H1 (cell line): Measurements from ENCODE around the gene HSD11B1L. TPM values are rescaled to one million over a fixed set of nuclear protein-coding genes. Genes with fewer than 3 reads are reported as not detected.

Source experiments
- BCL11A ChIP-seq, 2 experiments: IDR thresholded peaks; one replicate each; pipeline ENCODE4 v1.6.1; 2011; ENCODE audit warnings: low read depth in 2 of 2, low read length in 2 of 2, mild to moderate bottlenecking in 2 of 2
- CBX5 ChIP-seq: fragments of 300-800, 300-1000 bp; sonication (generic); IDR thresholded peaks from 2 replicates; pipeline ENCODE4 v1.7.1; 2016; ENCODE audit warnings: antibody characterized with exemption, low read length, low read depth
- EP300 ChIP-seq, 2 experiments: IDR thresholded peaks; 1 replicate in 1 of 2; 2 replicates in 1 of 2; pipeline ENCODE4 v1.6.1; 2011 to 2012; ENCODE audit warnings: low read depth in 2 of 2, low read length in 2 of 2, mild to moderate bottlenecking in 2 of 2, borderline replicate concordance in 1 of 2, inconsistent platforms in 1 of 2, moderate library complexity in 1 of 2
- EZH2 ChIP-seq: fragments of 200-600 bp; sonication (generic); IDR thresholded peaks from 2 replicates; pipeline ENCODE4 v1.7.1; 2012; ENCODE audit warnings: low read depth, mild to moderate bottlenecking, moderate library complexity, low read length, inconsistent platforms; ENCODE audit not compliant: severe bottlenecking
- FOSL1 ChIP-seq: IDR thresholded peaks from 2 replicates; pipeline ENCODE4 v1.6.1; 2011; ENCODE audit warnings: mild to moderate bottlenecking, low read depth, low read length, moderate library complexity; ENCODE audit not compliant: insufficient read depth
- KDM1A ChIP-seq: fragments of 200-600, 300-600 bp; sonication (generic); IDR thresholded peaks from 2 replicates; pipeline ENCODE4 v1.7.1; 2016; ENCODE audit warnings: mild to moderate bottlenecking, low read length, borderline replicate concordance
- MAFK ChIP-seq: IDR thresholded peaks from 2 replicates; pipeline ENCODE4 v1.6.1; 2012; ENCODE audit warnings: low read depth, mild to moderate bottlenecking, improper control_type of control experiment, low read length
- NRF1 ChIP-seq: IDR thresholded peaks from 2 replicates; pipeline ENCODE4 v1.6.1; 2011; ENCODE audit warnings: mild to moderate bottlenecking, low read depth, low read length, improper control_type of control experiment
- SP4 ChIP-seq: IDR thresholded peaks from 2 replicates; pipeline ENCODE4 v1.6.1; 2012; ENCODE audit warnings: low read length, inconsistent platforms
- TAF1 ChIP-seq: IDR thresholded peaks from 2 replicates; pipeline ENCODE4 v1.6.1; 2011; ENCODE audit warnings: mild to moderate bottlenecking, low read depth, low read length
- TAF7 ChIP-seq: optimal IDR thresholded peaks from 2 replicates; pipeline ENCODE3; 2011; ENCODE audit warnings: low read depth, mild to moderate bottlenecking, inconsistent platforms, low read length, moderate library complexity, borderline replicate concordance
- TCF12 ChIP-seq: IDR thresholded peaks from 2 replicates; pipeline ENCODE4 v1.6.1; 2011; ENCODE audit warnings: low read depth, mild to moderate bottlenecking, low read length
- TEAD4 ChIP-seq: IDR thresholded peaks from 2 replicates; pipeline ENCODE4 v1.6.1; 2012; ENCODE audit warnings: low read depth, low read length, inconsistent platforms, mixed read lengths
- polyA plus RNA-seq, 7 experiments: library from polyadenylated mRNA; depleted of rRNA in 3 of 7; stranded (reverse) in 5 of 7; unstranded in 2 of 7; fragments of >200 nt in 5 of 7; fragments of 200-250 nt in 2 of 7; gene quantifications; 1 replicate in 5 of 7; 2 replicates in 1 of 7; 4 replicates in 1 of 7; pipeline versions ENCODE4 v1.2.1 to v1.2.3, GENCODE V29; 2011 to 2013; ENCODE audit warnings: missing spikeins in 2 of 7, mixed read lengths in 2 of 7
- total RNA-seq: library from RNA; stranded (reverse); fragmentation: NEBNext Ultra II Directional; extraction: Animal tissue kit (Norgen Biotek cat#: 25700); gene quantifications from 2 replicates; pipeline ENCODE4 v1.2.1, GENCODE V29; 2021
- TF ChIP-seq, protein P1 (sequence below): IDR thresholded peaks from 2 replicates; pipeline ENCODE4 v1.6.1; 2012; ENCODE audit warnings: low read length, inconsistent platforms
- TF ChIP-seq, protein P2 (sequence below), 3 experiments: IDR thresholded peaks; 1 replicate in 2 of 3; 2 replicates in 1 of 3; pipeline versions ENCODE4 v1.5.1 to v1.6.1; 2011; ENCODE audit warnings: low read length in 3 of 3, mild to moderate bottlenecking in 3 of 3, inconsistent platforms in 2 of 3, low read depth in 1 of 3, moderate library complexity in 1 of 3; ENCODE audit not compliant: insufficient read depth in 1 of 3; ENCODE audit errors: control extremely low read depth in 1 of 3
- TF ChIP-seq, protein P3 (sequence below): IDR thresholded peaks from 2 replicates; pipeline ENCODE4 v1.6.1; 2012; ENCODE audit warnings: inconsistent platforms

HSD11B1L gene
- total and polyA plus RNA-seq, 2 of the 8 experiments (the other 6 are each of a cell fraction or from before 2014, with no cell fraction given): 8.2 to 20.6 TPM

- TF ChIP-seq NRF1 (peak; percentile 99), KDM1A (no peak), EP300 (IDR thresholded peaks at IDR 0.05; ENCODE audit: borderline replicate concordance in 1 of 2, low read depth in 2 of 2, low read length in 2 of 2) (peak in 1 of 2 experiments; percentile 59; a peak in 1 of 3 replicates), TAF1 (peak; percentile 97), TCF12 (no peak), TAF7 (peak; percentile 86), EZH2 (no peak), BCL11A (IDR thresholded peaks at IDR 0.05; ENCODE audit: low read depth in 2 of 2, low read length in 2 of 2) (no peak), CBX5 (no peak), SP4 (peak; percentile 69; the same call in 1 of the 2 replicates), TEAD4 (no peak), FOSL1 (no peak), MAFK (no peak; the same call in 1 of the 2 replicates)
- TF ChIP-seq, protein P1, sequence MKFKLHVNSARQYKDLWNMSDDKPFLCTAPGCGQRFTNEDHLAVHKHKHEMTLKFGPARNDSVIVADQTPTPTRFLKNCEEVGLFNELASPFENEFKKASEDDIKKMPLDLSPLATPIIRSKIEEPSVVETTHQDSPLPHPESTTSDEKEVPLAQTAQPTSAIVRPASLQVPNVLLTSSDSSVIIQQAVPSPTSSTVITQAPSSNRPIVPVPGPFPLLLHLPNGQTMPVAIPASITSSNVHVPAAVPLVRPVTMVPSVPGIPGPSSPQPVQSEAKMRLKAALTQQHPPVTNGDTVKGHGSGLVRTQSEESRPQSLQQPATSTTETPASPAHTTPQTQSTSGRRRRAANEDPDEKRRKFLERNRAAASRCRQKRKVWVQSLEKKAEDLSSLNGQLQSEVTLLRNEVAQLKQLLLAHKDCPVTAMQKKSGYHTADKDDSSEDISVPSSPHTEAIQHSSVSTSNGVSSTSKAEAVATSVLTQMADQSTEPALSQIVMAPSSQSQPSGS: no peak
- TF ChIP-seq, protein P2, sequence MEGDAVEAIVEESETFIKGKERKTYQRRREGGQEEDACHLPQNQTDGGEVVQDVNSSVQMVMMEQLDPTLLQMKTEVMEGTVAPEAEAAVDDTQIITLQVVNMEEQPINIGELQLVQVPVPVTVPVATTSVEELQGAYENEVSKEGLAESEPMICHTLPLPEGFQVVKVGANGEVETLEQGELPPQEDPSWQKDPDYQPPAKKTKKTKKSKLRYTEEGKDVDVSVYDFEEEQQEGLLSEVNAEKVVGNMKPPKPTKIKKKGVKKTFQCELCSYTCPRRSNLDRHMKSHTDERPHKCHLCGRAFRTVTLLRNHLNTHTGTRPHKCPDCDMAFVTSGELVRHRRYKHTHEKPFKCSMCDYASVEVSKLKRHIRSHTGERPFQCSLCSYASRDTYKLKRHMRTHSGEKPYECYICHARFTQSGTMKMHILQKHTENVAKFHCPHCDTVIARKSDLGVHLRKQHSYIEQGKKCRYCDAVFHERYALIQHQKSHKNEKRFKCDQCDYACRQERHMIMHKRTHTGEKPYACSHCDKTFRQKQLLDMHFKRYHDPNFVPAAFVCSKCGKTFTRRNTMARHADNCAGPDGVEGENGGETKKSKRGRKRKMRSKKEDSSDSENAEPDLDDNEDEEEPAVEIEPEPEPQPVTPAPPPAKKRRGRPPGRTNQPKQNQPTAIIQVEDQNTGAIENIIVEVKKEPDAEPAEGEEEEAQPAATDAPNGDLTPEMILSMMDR (IDR thresholded peaks at IDR 0.05; ENCODE audit: control extremely low read depth in 1 of 3, insufficient read depth in 1 of 3, low read depth in 1 of 3, low read length in 3 of 3): peak; percentile 78 to 94 (median 91)
- TF ChIP-seq, protein P3, sequence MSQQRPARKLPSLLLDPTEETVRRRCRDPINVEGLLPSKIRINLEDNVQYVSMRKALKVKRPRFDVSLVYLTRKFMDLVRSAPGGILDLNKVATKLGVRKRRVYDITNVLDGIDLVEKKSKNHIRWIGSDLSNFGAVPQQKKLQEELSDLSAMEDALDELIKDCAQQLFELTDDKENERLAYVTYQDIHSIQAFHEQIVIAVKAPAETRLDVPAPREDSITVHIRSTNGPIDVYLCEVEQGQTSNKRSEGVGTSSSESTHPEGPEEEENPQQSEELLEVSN: peak; percentile 80
These were observed 39.3 kb downstream of the HSD11B1L start, which contains the start of the genes CATSPERD and LONP1 (continued) for GRCh38 chr19:5719961-5720790.
